Right renal cortex interstitium (tissue), 3 donors: Measurements from ENCODE around the gene OR9A4. TPM values are rescaled to one million over a fixed set of nuclear protein-coding genes. Genes with fewer than 3 reads are reported as not detected.
"Not testable (repeated sequence)": the region's sequence is repeated elsewhere in the genome, so short reads cannot be mapped to it uniquely, and the experiment has no call there.

Experiments
- DNase-seq, 3 donors: peaks; one replicate each; pipeline ENCODE4 v3.0.0-alpha.2; 2013; ENCODE audit warnings: low read depth in 3 of 3, low spot score in 2 of 3
- polyA plus RNA-seq, 3 donors: library from polyadenylated mRNA; unstranded; fragments of 120-200 nt; gene quantifications; one replicate each; pipeline ENCODE4 v1.2.1, GENCODE V29; 2013; ENCODE audit not compliant: insufficient read length in 3 of 3

OR9A4 gene, protein sequence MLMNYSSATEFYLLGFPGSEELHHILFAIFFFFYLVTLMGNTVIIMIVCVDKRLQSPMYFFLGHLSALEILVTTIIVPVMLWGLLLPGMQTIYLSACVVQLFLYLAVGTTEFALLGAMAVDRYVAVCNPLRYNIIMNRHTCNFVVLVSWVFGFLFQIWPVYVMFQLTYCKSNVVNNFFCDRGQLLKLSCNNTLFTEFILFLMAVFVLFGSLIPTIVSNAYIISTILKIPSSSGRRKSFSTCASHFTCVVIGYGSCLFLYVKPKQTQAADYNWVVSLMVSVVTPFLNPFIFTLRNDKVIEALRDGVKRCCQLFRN
- polyA plus RNA-seq: not detected

DNA sequence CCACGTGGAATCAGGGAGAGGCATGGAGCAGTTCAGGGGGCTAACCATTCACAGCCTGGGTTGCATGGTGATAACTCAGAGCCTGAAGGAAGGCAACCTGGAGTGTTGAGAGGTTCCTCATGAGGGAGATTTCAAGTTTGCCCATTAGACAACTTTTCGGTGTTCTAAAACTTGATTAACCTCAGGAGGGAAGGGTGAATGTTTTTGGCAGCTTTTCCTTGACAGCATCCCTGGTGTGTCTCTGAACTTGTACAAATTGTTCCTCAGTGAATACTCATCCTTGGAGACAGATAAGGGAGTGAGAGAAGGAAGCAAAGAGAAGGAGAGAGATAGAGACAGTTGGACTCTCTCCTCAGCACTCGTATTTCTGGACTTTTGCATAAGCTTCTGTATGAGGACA is at the start of gene OR9A4:
OR9A4 (plus strand) TSS at position 301 of the 400 bp plus-strand sequence. CDS start 2,477 bp downstream, outside the sequence.
- no peak for DNase-seq

DNA sequence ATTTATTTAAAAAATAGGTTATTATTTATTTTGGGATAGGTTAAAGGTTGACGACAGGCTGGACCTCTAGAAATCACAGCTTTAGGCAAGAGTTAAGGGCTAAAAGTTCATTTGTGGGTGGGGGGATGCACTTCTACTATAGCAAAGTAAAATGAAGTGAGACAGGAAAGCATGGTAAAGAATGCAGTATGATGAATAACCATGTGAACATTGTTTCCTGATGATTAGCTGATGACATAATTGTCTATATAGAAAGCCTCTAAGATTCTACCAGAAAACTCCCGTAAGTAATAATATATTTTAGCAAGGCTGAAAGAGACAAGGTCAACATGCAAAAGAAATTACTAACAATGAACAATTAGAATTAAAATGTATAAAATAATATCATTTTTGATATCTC is 49.2 kb upstream of the OR9A4 start:
- DNase-seq: no peak

DNA sequence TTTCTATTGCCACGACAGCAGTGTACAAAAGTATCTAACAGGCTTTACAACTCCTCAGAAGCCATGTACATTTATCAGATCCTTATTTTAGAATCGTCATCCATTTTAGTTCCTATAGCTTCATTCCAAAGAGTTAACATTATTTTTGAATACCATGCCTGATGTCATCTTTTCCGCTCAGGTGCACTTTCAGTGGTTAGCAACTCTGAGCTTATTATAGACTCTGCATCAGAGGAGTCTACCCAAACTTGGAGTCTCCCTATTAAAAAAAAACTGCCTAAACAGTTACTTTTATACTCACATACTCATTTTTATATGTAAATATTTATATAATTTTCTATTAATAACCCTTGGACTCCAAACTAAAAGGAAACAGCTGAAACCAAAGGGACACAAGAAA is 43.3 kb upstream of the OR9A4 start:
- DNase-seq: no peak

DNA sequence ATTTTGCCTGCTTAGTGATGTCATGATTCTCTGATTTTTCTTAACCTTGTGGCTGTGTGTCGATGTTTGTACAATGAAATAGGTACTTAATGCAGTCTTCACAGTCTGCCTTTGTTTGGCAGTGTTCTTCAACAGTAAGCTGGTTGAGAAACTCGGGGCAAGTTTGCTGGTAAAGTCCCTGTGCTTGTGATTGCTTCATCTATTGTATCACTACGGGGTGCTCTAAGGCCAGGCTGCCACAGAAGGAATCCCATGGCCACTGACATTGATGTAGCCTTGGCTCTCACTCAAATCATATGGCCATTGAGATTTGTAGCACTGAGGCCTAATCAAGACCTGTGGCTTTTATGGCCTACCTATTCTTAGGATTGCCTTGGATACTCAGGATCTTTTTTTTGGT is 41.4 kb upstream of the OR9A4 start:
- no peak for DNase-seq

DNA sequence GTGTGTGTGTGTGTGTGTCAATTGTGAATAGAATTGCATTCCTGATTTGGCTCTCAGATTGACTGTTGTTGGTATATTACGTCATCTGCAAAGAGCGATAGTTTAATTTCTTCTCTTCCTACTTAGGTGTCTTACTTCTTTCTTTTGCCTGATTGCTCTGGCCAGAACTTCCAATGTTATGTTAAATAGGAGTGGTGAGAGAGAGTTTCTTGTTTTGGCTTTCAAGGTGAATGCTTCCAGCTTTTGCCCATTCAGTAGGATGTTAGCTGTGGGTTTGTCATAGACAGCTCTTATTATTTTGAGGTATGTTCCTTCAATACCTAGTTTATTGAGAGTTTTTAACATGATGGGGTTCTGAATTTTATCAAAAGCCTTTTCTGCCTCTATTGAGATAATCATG is 40.7 kb upstream of the OR9A4 start:
- no peak for DNase-seq

DNA sequence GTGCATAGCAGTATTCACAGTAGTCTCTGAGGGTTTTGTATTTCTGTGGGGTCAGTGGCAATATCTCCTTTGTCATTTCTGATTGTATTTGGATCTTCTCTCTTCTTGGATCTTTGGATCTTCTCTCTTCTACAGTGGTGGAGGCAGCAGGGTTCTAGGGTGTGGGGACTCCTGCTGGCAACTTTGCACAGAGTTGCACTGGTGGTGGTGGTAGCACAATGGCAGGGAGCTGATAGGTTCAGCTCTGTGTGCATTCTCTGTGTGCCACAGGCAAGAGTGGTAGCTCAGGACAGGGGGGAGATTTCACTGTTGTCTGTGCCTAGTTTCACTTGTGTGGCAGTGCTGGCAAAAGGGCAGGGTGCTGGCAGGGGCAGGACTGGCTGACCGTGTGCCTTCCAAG is 39.8 kb upstream of the OR9A4 start:
- no peak for DNase-seq

DNA sequence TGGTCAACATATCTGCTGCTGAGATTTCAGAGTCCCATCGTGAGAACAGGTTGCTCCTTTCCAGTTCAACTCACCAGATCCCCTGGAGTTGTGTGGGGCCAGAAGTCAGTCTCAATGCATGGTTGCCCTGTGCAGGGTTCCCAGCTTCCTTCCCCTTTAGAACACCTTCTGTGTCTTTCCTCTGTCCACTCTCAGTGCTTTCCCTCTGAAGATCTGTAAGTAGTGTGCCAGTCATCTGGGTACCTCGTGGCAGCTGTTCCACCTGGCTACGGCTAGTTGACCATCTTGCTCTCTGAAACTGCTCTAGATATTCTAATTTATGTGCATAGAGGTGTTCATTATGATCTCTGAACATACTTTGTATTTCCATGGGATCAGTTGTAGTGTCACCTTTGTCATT is 38.8 kb upstream of the OR9A4 start:
- DNase-seq: no peak

DNA sequence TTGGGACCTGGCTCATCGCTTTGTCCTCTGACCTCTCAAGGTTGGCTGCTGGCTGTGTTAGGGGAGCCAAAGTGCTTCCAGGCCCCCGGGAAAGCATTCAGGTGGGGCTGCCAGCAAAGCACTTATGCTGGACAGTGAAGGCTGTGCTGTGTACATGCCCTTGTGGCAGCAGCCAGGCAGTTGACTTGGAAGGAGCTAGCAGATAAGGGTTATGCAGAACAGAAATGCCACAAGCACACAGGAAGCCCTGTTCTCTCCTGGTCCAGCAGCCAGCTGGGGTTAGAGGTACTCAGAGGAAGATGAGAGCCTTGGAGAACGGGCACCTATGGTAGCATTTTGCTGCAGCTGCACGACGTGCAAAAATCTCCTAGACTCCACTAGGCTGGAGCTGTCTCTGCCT is 35.2 kb upstream of the OR9A4 start:
- DNase-seq: no peak

DNA sequence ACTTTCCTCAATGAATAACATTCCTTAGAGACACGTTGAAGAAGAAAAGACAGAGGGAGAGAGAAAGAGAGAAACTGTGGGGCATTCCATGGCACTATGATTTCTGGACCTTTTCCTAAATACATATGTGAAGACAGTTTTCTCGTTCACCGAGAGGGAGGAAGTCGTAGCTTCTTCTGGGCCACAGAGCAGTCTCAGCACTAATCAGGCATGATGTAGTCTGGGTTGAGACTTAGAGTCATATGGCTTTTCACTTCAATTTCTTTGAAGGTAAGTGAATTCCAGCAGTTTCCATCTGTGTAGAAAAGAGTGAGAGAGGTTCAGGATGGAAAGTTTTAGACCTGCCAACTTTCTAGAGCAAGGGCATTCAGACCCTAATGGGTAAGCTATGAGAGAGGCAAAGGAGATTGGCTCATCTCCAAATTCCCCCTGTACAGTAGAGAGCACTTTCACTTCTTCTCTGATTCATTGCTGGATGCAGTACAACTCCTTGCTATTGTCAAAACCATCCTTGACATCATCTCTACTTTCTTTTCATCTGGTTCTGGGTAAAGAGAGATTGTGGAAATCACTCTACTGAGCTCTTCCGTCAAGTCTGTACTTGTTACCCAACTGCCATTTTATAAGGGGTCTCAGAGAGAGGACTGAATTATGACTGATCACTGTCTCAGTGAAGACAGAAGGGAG is 31.5 kb upstream of the OR9A4 start:
- DNase-seq: no peak

DNA sequence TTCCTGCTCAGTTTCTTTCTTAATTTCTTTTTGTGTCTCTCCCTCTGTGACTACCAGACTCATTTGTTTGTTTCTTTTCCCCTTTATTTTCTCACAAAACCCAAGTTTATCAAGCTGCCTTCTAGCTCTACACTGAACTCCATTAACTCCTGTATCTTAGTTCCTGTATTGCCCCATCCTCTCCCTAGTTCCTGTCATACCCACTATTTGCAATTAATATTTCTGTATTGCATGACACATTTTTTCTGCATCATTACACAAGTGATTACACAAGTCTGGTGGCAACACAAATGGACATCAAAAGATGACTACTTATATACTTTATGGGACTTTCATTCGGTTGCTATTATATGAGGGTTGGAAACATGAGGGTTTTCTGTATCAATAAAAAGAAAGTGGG is 26.9 kb upstream of the OR9A4 start:
- DNase-seq: no peak

DNA sequence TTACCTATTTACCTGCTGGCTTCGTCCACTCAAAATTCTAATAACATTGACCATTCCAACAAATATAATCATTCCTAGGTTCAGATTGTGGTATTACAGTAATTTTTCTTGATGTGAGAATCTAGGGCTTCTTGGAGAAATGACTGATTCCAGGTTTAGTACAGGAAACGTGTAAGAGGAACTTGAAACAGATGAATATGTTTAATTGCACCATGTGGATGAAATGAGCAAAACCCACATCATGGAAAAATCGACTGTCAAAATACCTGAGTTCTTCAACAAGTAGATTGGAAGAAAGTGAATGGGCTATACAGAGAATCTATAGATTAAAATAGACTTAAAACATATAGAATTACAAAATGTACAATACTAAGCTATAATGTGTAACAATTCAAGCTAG is 24.9 kb upstream of the OR9A4 start:
- DNase-seq: no peak

DNA sequence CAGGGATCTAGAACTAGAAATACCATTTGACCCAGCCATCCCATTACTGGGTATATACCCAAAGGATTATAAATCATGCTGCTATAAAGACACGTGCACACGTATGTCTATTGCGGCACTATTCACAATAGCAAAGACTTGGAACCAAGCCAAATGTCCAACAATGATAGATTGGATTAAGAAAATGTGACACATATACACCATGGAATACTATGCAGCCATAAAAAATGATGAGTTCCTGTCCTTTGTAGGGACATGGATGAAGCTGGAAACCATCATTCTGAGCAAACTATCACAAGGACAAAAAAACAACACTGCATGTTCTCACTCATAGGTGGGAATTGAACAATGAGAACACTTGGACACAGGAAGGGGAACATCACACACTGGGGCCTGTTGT is 16.8 kb upstream of the OR9A4 start:
- DNase-seq: not testable (repeated sequence)

DNA sequence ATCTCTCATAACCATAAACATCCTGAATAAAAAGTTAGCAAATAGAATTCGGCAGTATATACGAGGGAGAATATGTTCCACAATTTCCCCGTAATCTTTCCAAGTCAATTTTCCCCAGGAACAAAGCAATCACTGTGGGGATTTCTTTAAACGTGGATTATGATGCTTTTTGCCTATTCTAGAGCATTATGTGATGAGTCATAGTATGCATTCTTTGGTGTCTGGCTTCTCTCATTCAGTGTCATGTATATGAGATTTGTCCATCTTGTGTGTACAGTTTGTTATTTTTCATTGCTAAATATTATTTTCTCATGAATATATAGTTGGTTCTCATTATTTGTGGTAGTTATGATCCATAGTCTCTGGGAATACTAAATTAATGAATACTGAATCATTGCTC is 9.9 kb upstream of the OR9A4 start:
- no peak for DNase-seq

DNA sequence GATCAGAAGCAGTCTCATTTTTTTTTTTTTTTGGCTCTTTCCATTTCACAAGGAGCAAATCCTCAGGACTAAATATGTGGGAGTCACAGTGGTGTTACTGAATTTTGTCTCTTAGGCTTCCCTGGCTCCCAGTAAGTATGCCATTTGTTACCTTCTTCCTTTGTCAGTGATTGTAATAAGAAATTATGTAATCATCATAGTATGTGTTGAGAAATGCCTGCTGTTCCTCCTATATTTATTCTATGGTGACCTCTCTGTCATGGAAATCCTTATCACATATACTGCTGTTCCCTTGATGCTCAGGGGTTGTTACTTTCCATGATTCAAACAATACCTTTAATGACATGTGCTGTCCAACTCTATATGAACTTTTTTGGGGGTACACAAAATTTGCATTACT is 4.8 kb upstream of the OR9A4 start:
- DNase-seq: no peak

DNA sequence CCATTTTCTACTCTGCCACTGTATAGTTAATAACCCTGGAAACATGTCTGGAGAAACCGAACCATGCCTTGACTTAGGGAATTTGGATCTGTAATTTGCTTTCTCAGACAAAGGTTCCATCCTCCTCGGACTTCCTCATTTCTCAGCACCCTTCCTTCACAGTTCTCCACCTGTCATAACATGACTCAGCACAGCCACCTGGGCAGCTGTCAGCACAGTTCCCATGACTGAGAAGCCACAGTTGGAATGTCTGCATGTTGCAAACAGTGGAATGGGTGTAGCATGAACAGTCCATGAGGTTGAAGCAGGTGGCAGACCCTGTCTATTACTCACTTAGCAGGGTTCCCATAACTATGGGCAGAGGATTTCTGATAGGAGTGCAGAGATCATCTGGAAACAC is 634 bp upstream of the OR9A4 start:
- no peak for DNase-seq

DNA sequence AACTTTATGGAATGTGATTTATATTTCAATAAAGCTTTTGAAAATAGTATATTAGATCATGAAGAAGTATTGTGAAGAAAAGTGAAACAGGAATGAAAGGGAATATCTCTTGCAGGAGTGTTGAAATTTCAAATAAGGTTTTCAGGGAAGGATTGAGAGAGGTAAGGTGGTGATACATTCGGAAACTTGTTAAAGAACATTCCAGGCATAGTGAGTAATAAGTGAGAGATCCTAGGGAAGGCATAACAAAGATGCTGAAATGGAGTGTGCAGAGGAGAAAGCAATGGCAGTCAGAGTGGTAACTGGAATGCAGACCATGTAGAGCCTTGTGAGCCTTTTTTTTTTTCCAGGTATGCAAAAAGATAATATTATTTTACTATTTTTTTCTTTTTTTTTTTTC is 4.1 kb downstream of the OR9A4 start:
- no peak for DNase-seq

DNA sequence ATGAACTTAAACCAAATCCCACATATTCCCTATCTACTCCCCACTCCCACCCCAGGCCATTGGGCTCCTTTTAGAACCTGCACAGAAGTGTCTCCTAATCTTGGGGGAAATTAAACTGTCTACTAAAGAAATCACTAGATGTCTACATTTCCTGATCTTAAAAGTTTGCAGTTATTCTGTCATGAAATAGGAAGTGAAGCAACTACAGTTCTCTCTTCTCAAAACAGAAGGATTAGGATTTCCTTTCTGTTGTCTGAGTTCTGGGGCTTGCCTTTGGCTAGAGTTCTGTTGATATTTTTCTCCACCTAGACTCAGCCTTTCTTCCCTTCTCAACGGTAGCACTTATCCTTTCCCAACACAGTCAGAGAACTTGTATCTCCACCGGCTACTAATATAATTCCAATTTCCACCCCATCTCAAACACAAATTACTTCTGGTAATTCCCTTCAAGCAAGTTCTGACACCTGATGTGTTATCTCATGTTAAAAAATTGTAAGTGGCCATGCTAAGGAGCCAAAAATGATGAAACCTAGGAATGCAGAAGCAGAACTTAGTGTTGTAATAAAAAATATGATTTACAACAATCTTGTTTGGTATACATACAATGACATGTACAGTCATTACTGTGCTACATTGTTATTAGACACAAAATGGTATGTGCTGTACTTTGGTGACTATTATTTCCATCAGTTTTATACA is 12.1 kb downstream of the OR9A4 start:
- DNase-seq: no peak

DNA sequence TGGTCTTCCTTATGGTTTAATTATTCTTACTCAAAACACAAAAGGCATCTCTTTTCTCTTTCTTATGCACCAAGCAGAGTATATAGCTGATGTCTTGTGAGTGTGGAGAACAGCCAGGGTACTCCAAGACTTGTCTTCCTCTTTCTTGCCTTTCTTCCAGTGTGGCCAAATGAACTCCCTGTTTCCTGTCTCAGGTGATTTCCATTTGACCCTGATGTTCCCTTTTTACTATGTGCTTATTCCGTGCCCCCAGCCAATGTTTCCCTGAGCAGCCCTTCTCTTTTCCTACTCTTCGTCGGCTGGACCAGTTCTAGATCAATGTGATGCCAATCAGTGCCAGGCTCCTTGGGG is 12.6 kb downstream of the OR9A4 start:
- no peak for DNase-seq

DNA sequence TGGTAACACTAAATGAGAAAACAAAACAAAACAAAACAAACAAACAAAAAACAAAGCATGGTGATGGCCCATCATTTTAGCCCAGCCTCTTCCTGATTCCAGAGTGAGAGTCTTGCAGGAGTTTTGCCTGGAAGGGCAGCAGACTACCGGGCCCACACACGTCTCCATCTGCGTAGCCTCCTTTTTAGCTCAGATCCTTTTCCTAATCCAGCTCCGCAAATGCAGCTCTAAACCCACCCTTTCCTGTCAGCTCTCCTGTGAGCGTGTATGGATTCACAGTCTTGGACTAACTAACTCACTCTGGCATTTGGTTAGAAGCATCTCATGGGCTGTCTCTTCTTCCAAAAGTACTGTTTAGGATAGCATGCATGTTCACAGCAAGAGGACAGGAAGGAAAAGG is 14.0 kb downstream of the OR9A4 start:
- DNase-seq: no peak

DNA sequence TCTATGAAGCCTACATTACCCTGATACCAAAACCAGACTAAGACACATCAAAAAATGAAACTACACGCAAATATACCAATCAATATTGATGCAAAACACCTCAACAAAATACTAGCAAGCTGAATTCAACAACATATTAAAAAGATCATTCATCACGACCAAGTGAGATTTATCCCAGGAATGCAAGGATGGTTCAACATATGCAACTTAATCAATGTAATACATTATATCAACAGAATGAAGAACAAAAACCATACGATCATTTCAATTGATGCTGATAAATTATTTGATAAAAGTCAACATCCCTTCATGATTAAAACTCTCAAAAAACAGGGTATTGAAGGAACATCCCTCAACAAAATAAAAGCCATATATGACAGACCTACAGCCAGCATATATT is 24.9 kb downstream of the OR9A4 start:
- no peak for DNase-seq

DNA sequence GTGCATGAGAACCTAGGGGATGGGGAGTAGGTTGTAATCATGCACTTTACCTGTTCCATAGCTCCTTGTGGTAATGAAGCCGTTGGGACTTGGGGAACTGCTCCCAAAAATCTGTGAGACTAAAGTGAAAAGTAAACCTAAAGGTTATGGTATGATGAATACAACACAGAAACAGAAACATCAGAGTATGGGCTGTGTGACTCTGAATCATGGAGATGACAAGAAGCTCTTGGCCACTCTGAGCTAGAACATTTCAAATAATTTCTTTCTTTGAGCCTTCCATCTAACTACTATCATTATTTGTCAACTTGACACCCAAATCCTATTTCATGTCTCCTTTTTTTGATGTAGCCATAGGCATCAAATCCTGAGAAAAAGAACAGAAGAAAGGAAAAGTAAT is 27.6 kb downstream of the OR9A4 start:
- no peak for DNase-seq

DNA sequence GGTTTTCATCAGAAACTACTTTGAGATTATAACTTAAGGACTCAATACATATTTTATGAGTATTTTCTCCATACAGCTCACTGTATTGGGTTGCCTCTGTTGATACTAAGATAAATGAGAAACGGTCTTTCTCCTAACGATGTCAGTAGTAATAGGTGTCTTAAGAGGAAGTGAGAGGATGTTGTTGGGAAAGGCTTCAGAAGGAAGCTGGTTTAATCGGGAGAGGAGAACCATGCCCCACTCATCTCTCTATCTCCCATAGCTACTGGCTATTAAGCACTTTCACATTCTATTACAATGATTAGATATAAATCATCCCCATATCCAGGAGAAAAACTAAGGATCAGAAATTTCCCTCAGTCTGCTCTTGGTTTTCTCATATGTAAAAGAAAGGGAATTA is 28.6 kb downstream of the OR9A4 start:
- no peak for DNase-seq
